ENCODE results near the gene IGFBP2. TPM values are rescaled to one million over a fixed set of nuclear protein-coding genes. Genes with fewer than 3 reads are reported as not detected.

The IGFBP2 gene
- total RNA-seq, 1 donor = 1.1 TPM

DNA sequence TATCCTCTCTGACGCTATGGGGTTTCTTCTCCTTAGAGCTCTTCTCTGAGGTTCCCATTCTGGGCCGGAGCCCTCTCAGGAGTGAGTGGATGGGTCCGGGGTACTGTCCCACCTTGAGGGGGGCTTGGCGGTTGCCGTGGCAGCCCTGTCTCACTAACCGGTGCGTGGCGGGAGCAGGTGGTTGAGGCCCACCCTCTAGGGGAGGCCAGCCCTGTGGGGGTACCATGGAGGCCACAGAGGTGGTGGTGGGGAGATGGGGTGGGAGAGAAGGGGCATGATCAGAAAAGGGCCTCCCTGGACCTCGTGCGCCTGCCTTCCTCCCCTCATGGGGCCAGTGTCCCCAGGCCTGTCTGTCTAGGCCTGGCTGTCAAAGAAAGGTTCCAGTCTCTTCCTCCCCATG lies 39.8 kb downstream of the IGFBP2 start:
- no peak overlapping the region for H3K4me3 ChIP-seq (ENCODE audit: low read depth, low read length)
- TF ChIP-seq CTCF (IDR thresholded peaks at IDR 0.05; ENCODE audit: insufficient read depth, low read length) = no peak
- no peak for DNase-seq (ENCODE audit: low read depth)

DNA sequence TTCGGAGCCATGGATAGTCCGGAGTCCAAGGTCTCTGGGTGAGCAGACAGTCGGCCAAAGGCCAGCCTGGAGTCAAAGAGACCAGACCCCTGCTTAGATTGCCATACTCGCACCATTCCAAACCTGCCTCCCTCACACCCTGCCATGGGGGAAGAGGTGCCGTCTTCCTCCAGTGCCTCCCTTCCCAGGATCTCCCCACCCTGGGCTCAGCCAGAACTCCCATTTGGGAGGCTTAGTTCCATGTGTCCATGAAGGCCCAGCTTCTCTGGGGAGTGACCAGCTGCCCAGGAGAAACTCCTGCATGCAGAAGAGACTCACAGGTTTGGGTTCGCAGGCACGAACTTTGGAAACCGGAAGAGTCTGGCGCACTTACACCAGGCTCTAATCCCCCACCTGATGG lies 40.4 kb downstream of the IGFBP2 start:
- TF ChIP-seq CTCF (IDR thresholded peaks at IDR 0.05; ENCODE audit: insufficient read depth, low read length) = no peak
- DNase-seq (ENCODE audit: low read depth) = no peak
- H3K4me3 ChIP-seq (ENCODE audit: low read depth, low read length) = no peak overlapping the region

DNA sequence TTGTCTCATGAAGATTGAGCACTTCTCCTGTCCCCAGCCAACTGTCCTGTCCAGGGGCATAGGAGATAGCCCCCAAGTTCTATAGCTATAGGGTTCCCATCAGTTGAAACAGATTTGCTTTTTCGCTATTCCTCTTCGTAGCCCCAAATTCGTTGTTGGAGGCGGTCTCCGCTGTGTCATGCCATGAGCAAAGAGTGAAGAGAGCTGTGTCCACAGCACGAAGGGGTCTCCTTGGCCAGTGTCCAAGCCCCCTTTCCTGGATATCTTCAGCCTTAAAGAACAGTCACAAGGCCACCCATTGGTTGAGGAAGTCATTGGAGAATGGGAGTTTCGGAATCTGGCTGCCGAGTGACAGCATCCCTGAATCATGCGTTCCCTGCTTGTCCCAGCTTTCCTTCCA lies 41.2 kb downstream of the IGFBP2 start:
- DNase-seq (ENCODE audit: low read depth) = no peak
- no peak overlapping the region for H3K4me3 ChIP-seq (ENCODE audit: low read depth, low read length)
- TF ChIP-seq CTCF (IDR thresholded peaks at IDR 0.05; ENCODE audit: insufficient read depth, low read length) = no peak

DNA sequence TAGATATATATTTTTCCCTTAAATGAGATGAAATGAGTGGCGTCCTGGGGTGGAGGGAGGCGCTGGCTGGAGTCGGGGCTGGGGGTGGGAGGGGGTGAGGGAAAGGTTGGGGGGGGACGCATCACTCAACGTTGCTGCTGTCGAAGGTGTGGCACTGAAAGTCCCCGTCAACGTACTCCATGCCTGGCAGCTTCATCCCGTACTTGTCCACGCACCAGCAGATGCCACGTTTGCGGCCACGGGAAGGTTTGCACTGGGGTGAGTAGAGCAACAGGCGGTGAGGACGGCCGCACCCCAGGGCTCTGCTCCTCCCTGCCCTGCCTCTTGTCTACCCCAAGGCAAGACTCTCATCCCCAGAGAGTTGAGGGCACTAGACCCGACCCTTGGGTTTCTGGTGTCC lies 43.4 kb downstream of the IGFBP2 start:
- no peak for DNase-seq (ENCODE audit: low read depth)
- H3K4me3 ChIP-seq (ENCODE audit: low read depth, low read length) = no peak overlapping the region
- TF ChIP-seq CTCF (IDR thresholded peaks at IDR 0.05; ENCODE audit: insufficient read depth, low read length) = no peak

- no peak for TF ChIP-seq CTCF (IDR thresholded peaks at IDR 0.05; ENCODE audit: insufficient read depth, low read length)
- no peak overlapping the region for H3K4me3 ChIP-seq (ENCODE audit: low read depth, low read length)
- DNase-seq (ENCODE audit: low read depth) = no peak
Measured at GRCh38 chr2:216677439-216678097, 44.3 kb downstream of the IGFBP2 start.

DNA sequence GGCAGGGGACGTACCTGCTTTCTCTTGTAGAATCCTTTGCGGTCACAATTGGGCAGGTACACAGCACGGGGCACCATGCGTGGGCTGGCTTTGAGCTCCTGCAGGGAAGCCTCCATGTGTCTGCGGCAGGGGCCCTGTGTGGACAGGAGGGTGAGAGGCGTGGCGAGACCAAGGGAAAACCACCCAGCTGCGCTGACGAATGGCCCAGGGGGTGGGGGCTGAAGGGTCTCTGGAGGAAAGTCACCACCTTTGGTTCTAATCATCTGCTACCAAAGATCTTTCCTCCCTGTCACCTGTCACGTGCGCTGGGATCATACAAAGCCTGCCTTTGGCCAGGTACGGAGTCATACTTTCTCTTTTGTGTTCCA lies 44.9 kb downstream of the IGFBP2 start:
- no peak for TF ChIP-seq CTCF (IDR thresholded peaks at IDR 0.05; ENCODE audit: insufficient read depth, low read length)
- no peak overlapping the region for H3K4me3 ChIP-seq (ENCODE audit: low read depth, low read length)
- no peak for DNase-seq (ENCODE audit: low read depth)
